ENCODE measurements around the gene PNMA8C. TPM values are rescaled to one million over a fixed set of nuclear protein-coding genes. Genes with fewer than 3 reads are reported as not detected.

PNMA8C gene
- total and polyA plus RNA-seq, 2 experiments from 2014 or later: 0.44 to 2.3 TPM

DNA sequence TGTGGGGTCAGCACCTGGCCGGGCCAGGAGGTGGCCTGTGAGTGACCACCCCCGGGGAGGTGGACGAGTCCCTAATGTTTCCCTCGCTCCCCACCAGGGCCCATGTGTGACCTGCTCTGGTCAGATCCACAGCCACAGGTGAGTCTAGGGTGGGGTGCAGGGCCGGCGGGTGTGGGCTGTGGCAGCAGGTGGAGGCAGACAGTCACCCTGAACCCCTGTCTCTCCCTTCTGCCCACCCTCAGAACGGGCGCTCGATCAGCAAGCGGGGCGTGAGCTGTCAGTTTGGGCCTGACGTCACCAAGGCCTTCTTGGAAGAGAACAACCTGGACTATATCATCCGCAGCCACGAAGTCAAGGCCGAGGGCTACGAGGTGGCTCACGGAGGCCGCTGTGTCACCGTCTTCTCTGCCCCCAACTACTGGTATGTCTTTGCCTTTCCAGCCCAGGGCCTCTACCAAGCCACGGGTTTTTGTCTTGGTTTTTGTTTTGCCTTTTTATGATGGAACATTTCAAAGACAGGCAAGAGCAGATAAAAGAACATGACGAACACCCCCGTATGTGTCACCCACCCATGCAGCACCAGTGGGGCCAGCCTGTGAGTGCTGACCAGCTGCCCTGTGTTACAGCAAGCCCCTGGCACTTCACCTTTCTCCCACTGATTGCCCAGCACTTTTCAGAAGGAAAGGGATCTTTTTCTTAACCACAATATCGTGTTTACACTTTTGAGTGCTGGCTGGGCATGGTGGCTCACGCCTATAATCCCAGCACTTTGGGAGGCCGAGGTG, 40.2 kb downstream of the PNMA8C start:
- no peak overlapping the region for H3K27ac ChIP-seq (ENCODE audit: low read depth)
- no peaks in the 10 kb centered on the region; the same call in 1 of the 2 replicates for H3K36me3 ChIP-seq (ENCODE audit: insufficient read depth)
- no peak overlapping the region for H2AFZ ChIP-seq
- H3K27me3 ChIP-seq (ENCODE audit: insufficient read depth): no peaks in the 10 kb centered on the region
- Mint-ChIP-seq H3K27ac (no peak overlapping the region), H3K27me3 (ENCODE audit: insufficient read depth, low read depth, poor library complexity) (peaks cover 18% of the 10 kb centered on the region), H3K4me1 (peaks cover 10% of the 10 kb centered on the region), H3K36me3 (ENCODE audit: low read depth) (peaks cover 76% of the 10 kb centered on the region), H3K4me3 (no peak overlapping the region), H3K9me3 (no peaks in the 10 kb centered on the region)
- H3K4me2 ChIP-seq: no peak overlapping the region
- no peaks in the 10 kb centered on the region; the same call in 1 of the 2 replicates for H4K20me1 ChIP-seq (replicated peaks; ENCODE audit: insufficient read depth)
- no peaks in the 10 kb centered on the region for H3K9me2 ChIP-seq (ENCODE audit: insufficient read depth)
- no peak for DNase-seq (ENCODE audit: low spot score)
- TF ChIP-seq ZNF114 (CRISPR knock-in tag; IDR thresholded peaks at IDR 0.05) (no peak), CTCF (conservative IDR thresholded peaks at IDR 0.05; ENCODE audit: low read depth in 2 of 2) (no peak), EZH2 (IDR thresholded peaks at IDR 0.05; ENCODE audit: low read depth, unreplicated experiment) (no peak), POLR2AphosphoS5 (IDR thresholded peaks at IDR 0.05; ENCODE audit: low read depth) (no peak), ZNF462 (CRISPR knock-in tag; IDR thresholded peaks at IDR 0.05) (no peak), STAT1 (IDR thresholded peaks at IDR 0.05; ENCODE audit: unreplicated experiment) (no peak), NANOG (IDR thresholded peaks at IDR 0.05; ENCODE audit: borderline replicate concordance) (no peak), CREB1 (CRISPR knock-in tag; IDR thresholded peaks at IDR 0.05; ENCODE audit: low read depth) (no peak), EZH2phosphoT487 (IDR thresholded peaks at IDR 0.05; ENCODE audit: unreplicated experiment) (no peak), ZNF331 (CRISPR knock-in tag; IDR thresholded peaks at IDR 0.05; ENCODE audit: low read depth) (no peak), JUNB (IDR thresholded peaks at IDR 0.05; ENCODE audit: unreplicated experiment) (no peak), REST (IDR thresholded peaks at IDR 0.05; ENCODE audit: unreplicated experiment) (no peak)
- TF ChIP-seq, protein P1, sequence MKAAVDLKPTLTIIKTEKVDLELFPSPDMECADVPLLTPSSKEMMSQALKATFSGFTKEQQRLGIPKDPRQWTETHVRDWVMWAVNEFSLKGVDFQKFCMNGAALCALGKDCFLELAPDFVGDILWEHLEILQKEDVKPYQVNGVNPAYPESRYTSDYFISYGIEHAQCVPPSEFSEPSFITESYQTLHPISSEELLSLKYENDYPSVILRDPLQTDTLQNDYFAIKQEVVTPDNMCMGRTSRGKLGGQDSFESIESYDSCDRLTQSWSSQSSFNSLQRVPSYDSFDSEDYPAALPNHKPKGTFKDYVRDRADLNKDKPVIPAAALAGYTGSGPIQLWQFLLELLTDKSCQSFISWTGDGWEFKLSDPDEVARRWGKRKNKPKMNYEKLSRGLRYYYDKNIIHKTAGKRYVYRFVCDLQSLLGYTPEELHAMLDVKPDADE (IDR thresholded peaks at IDR 0.05): no peak
- H3F3A ChIP-seq (replicated peaks; ENCODE audit: low read depth): 0 out of 2 replicates have a peak, but pooled peaks cover 8% of the 10 kb centered on the region
- no peaks in the 10 kb centered on the region; the same call in 1 of the 2 replicates for H3K4me1 ChIP-seq (ENCODE audit: insufficient read depth)
- ATAC-seq: no peak
- no peak overlapping the region for H3K4me3 ChIP-seq
- no peaks in the 10 kb centered on the region for H3K79me2 ChIP-seq (replicated peaks; ENCODE audit: insufficient read depth)
